ENCODE results near the gene TXNRD1. TPM values are rescaled to one million over a fixed set of nuclear protein-coding genes. Genes with fewer than 3 reads are reported as not detected.

TXNRD1 gene
- total RNA-seq, 4 donors from 2014 or later, result 243 to 594 (median 299) TPM

DNA sequence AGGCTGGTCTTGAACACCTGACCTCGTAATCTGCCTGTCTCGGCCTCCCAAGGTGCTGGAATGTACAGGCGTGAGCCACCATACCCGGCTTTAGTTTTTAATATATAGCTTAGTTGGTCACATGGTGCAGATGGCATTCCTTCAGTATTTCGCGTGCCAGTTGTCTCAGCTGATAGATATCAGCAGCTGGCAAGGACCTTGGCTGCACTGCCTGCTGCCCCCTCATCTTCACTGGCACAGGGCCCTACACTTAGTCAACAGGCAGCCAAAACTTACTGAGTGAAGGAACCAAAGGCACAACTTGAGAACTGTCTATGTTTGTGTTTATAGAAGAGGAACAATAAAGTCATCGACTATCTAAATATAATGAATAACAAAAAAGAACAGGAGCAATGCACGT, 119.0 kb downstream of the TXNRD1 start:
- no peak for TF ChIP-seq POLR2A (IDR thresholded peaks at IDR 0.05; ENCODE audit: low read depth)
- TF ChIP-seq EP300 (IDR thresholded peaks at IDR 0.05), result no peak
- WGBS, result 85% methylated on average over 8 of the region's 8 CpGs
- H3K4me1 ChIP-seq, result peaks cover 2 to 10% (median 9%) of the 10 kb centered on the region in 4 donors
- DNase-seq (ENCODE audit: extremely low spot score), result no peak
- H3K27me3 ChIP-seq, result no peaks in the 10 kb centered on the region
- no peaks in the 10 kb centered on the region for H3K9me3 ChIP-seq
- no peak overlapping the region for H3K27ac ChIP-seq (replicated peaks in 1 of 4)
- intact Hi-C loops (cut with DNase I), result loop anchor here (10.0 kb wide), 1 partner anchor 810 kb away; no protein-coding TSS in a partner anchor
- peaks cover 52 to 97% (median 78%) of the 10 kb centered on the region in 4 donors for H3K36me3 ChIP-seq
- no peak overlapping the region for H3K4me3 ChIP-seq

DNA sequence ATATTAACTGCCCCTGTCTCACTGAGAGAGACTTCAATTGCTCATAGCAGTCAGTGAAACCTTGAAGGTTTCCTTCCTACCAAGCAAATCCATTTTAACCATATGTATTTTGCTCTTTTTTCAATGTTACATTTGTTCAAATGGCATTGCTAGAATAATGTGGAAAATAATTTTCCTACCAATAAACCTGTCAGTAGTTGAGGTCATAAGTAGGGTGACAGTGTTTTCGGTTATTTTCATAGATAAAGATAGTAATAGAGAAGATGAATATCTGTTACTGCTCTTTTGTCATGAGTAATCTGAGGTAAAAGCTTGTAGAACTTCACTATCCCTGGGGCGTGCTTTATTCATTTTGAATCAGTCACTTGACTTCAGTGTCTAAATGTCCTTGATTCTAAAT, 120.5 kb downstream of the TXNRD1 start:
- H3K4me1 ChIP-seq, result peaks cover 18 to 26% (median 24%) of the 10 kb centered on the region in 4 donors
- no peak overlapping the region for H3K27ac ChIP-seq (replicated peaks in 1 of 4)
- H3K4me3 ChIP-seq, result no peak overlapping the region
- intact Hi-C loops (cut with DNase I), result loop anchor here (10.0 kb wide), 1 partner anchor 809 kb away; no protein-coding TSS in a partner anchor
- no peaks in the 10 kb centered on the region for H3K27me3 ChIP-seq
- no peaks in the 10 kb centered on the region for H3K9me3 ChIP-seq
- no peak for DNase-seq (ENCODE audit: extremely low spot score)
- peaks cover 48 to 97% (median 81%) of the 10 kb centered on the region in 4 donors for H3K36me3 ChIP-seq
- TF ChIP-seq POLR2AphosphoS5 (IDR thresholded peaks at IDR 0.05), result no peak
- TF ChIP-seq POLR2A (IDR thresholded peaks at IDR 0.05; ENCODE audit: low read depth), result no peak
- no peak for TF ChIP-seq EP300 (IDR thresholded peaks at IDR 0.05)
- TF ChIP-seq, protein P1, sequence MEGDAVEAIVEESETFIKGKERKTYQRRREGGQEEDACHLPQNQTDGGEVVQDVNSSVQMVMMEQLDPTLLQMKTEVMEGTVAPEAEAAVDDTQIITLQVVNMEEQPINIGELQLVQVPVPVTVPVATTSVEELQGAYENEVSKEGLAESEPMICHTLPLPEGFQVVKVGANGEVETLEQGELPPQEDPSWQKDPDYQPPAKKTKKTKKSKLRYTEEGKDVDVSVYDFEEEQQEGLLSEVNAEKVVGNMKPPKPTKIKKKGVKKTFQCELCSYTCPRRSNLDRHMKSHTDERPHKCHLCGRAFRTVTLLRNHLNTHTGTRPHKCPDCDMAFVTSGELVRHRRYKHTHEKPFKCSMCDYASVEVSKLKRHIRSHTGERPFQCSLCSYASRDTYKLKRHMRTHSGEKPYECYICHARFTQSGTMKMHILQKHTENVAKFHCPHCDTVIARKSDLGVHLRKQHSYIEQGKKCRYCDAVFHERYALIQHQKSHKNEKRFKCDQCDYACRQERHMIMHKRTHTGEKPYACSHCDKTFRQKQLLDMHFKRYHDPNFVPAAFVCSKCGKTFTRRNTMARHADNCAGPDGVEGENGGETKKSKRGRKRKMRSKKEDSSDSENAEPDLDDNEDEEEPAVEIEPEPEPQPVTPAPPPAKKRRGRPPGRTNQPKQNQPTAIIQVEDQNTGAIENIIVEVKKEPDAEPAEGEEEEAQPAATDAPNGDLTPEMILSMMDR (IDR thresholded peaks at IDR 0.05), result no peak
- 95% methylated on average over 2 of the region's 2 CpGs for WGBS

DNA sequence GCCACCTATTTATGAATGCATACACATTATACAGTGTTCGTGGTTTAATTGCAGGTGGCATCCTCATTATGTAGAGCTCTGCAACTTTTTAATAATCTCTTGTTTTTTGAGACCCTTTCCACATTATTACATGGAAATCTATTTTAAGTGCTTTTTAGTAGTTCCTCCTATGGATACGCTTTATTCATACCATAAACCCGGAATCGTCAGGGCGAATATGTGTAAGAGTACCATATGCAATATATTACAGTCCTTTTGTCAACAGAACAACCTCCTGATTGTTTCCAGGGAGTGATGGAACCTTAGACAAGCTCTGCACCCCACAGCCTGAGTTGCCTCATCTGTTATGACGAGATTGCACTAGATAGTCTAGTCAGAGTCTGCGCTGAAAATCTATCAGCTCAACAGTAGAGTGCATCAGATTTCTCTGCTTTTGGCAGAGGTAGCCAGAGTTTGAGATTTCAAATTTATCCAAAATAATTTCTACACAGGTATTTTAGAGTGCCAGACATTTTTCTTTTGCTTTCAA, 121.5 kb downstream of the TXNRD1 start:
- TF ChIP-seq POLR2AphosphoS5 (IDR thresholded peaks at IDR 0.05) (no peak), POLR2A (IDR thresholded peaks at IDR 0.05; ENCODE audit: low read depth) (no peak), EP300 (IDR thresholded peaks at IDR 0.05) (no peak)
- TF ChIP-seq, protein P1 (IDR thresholded peaks at IDR 0.05), result no peak
- H3K36me3 ChIP-seq, result peaks cover 38 to 97% (median 86%) of the 10 kb centered on the region in 4 donors
- WGBS, result 88% methylated on average over 7 of the region's 7 CpGs
- H3K9me3 ChIP-seq, result no peaks in the 10 kb centered on the region
- no peak overlapping the region for H3K4me3 ChIP-seq
- intact Hi-C loops (cut with DNase I), result loop anchor here (10.0 kb wide), 1 partner anchor 808 kb away; no protein-coding TSS in a partner anchor
- no peak overlapping the region for H3K27ac ChIP-seq (replicated peaks in 1 of 4)
- no peaks in the 10 kb centered on the region for H3K27me3 ChIP-seq
- no peak for DNase-seq (ENCODE audit: extremely low spot score)
- H3K4me1 ChIP-seq, result peaks cover 19 to 33% (median 30%) of the 10 kb centered on the region in 4 donors

DNA sequence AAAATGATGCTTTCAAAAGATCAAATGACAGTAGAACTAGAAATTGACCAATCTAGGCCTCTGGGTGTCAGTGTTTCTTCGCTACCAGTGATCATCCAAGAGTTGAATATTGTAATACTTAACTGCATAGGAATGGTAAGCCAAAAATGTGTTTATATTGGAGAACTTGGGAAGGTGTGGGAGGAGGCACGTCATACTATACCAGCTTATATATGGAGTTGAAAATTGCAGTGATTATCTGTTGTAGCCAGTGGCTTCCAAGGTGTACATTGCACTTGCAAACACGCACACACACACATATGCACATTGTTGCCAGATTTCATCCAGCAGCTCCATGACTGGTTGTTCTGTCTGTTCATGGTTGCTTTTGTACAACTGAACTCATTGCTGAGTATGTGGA, 124.1 kb downstream of the TXNRD1 start:
- WGBS, result 64% methylated on average over 3 of the region's 3 CpGs
- Histone ChIP-seq H3K27ac (replicated peaks in 1 of 4) (peak overlapping the region in 3 of 4 donors; percentile 17 to 53 (median 50)), H3K4me3 (no peak overlapping the region), H3K36me3 (peaks cover 34 to 98% (median 85%) of the 10 kb centered on the region in 4 donors), H3K4me1 (peaks cover 23 to 45% (median 37%) of the 10 kb centered on the region in 4 donors), H3K27me3 (no peaks in the 10 kb centered on the region), H3K9me3 (no peaks in the 10 kb centered on the region)
- no peak for TF ChIP-seq EP300 (IDR thresholded peaks at IDR 0.05)
- peak in 1 of 2 donors; percentile 8 for TF ChIP-seq POLR2AphosphoS5 (IDR thresholded peaks at IDR 0.05)
- no peak for DNase-seq (ENCODE audit: extremely low spot score)
- intact Hi-C loops (cut with DNase I), result loop anchor here (10.0 kb wide), 1 partner anchor 805 kb away; no protein-coding TSS in a partner anchor

DNA sequence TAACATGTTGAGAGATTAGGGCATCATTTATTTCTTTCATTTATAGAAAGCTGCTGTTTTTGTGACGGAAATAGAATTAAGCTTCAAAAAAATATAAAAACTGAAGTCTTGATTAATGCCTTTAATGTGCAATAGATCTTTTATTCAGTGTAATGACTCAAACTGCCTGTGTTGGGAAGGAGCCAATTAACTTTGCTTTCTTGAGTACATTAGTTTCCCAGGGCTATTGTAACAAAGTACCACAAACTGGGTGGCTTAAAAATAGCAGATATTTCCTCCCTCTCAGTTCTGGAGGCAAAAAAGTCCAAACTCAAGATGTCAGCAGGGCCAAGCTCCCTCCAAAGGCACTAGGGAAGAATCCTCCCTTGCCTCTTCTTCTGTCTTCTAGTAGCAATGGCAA, 124.6 kb downstream of the TXNRD1 start:
- TF ChIP-seq POLR2AphosphoS5 (IDR thresholded peaks at IDR 0.05) (no peak), EP300 (IDR thresholded peaks at IDR 0.05) (no peak), POLR2A (IDR thresholded peaks at IDR 0.05; ENCODE audit: low read depth) (no peak)
- TF ChIP-seq, protein P1 (IDR thresholded peaks at IDR 0.05), result no peak

More for the DNA sequence above, 124.6 kb downstream of the TXNRD1 start:
- H3K9me3 ChIP-seq, result no peaks in the 10 kb centered on the region
- H3K27me3 ChIP-seq, result no peaks in the 10 kb centered on the region
- intact Hi-C loops (cut with DNase I), result no loop called here
- H3K4me3 ChIP-seq, result no peak overlapping the region
- no peak for DNase-seq (ENCODE audit: extremely low spot score)
- peaks cover 24 to 50% (median 41%) of the 10 kb centered on the region in 4 donors for H3K4me1 ChIP-seq
- H3K36me3 ChIP-seq, result peaks cover 34 to 98% (median 84%) of the 10 kb centered on the region in 4 donors
- 56% methylated on average over 1 of the region's 1 CpG for WGBS
- peak overlapping the region; percentile 17 to 53 (median 47) for H3K27ac ChIP-seq (replicated peaks in 1 of 4)

All from esophagus muscularis mucosa (tissue), 4 donors.